ENCODE measurements around the gene LRG1. TPM values are rescaled to one million over a fixed set of nuclear protein-coding genes. Genes with fewer than 3 reads are reported as not detected.

LRG1 gene
- total and polyA plus RNA-seq, 2 of the 13 experiments (the other 11 are each of a cell fraction or from before 2014, with no cell fraction given): 12.0 to 39.3 TPM

DNA sequence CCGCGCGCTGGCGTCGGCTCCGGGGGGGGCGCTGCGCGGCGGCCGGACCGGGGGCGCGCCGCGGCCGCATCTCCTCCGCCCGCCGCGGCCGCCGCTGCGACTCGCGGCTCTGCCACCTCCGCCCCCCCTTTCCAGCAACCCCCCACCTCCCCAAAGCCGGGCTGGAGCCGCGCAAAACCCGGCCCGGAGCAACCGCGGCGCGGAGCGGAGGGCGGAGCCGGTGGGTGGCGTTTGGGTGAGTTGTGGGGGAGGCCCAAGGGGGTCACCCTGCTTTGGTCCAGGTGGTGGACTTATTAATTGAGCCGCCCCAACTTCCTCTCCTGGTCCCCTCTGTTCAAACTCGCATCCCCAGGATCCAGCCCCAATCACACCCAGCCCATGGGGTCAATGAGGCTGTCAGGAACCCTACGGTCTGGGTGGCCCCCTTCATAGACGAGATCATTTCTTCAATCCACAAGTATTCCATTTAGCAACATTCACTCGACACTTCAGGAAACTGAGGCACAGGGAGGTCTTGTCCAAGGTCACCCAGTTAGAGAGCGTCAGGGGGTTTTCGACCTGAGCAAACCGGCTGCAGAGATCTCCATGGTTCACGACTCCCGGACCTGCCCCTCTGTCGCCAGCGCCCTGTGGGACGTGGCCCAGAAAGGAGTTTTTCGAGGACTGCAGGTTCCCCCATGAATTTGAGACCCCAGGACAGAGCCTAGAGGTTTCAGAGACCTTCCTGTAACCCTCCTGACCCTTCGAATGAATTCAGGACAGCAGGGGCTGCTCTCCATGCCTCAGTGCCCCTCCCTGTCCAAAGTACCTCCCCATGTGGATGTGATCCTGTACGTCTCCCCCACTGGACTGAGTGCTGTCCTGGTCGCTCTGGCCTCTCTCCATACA lies 42.1 kb upstream of the LRG1 start (continued):
- TF ChIP-seq, protein P1, sequence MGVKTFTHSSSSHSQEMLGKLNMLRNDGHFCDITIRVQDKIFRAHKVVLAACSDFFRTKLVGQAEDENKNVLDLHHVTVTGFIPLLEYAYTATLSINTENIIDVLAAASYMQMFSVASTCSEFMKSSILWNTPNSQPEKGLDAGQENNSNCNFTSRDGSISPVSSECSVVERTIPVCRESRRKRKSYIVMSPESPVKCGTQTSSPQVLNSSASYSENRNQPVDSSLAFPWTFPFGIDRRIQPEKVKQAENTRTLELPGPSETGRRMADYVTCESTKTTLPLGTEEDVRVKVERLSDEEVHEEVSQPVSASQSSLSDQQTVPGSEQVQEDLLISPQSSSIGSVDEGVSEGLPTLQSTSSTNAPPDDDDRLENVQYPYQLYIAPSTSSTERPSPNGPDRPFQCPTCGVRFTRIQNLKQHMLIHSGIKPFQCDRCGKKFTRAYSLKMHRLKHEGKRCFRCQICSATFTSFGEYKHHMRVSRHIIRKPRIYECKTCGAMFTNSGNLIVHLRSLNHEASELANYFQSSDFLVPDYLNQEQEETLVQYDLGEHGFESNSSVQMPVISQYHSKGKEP (CRISPR knock-in tag; IDR thresholded peaks at IDR 0.05): no peak
- TF ChIP-seq ZNF543 (CRISPR knock-in tag; IDR thresholded peaks at IDR 0.05) (0 out of 2 replicates have a peak, but pooled peaks have one; percentile 39), RXRB (CRISPR knock-in tag; IDR thresholded peaks at IDR 0.05; ENCODE audit: borderline replicate concordance) (peak; percentile 43; the same call in 1 of the 2 replicates), GABPA (IDR thresholded peaks at IDR 0.05; ENCODE audit: low read depth, low read length) (no peak), GABPA (CRISPR knock-in tag; IDR thresholded peaks at IDR 0.05; ENCODE audit: low read depth) (no peak), ZNF557 (CRISPR knock-in tag; IDR thresholded peaks at IDR 0.05) (0 out of 2 replicates have a peak, but pooled peaks have one; percentile 27), KLF12 (CRISPR knock-in tag; IDR thresholded peaks at IDR 0.05; ENCODE audit: borderline replicate concordance) (0 out of 2 replicates have a peak, but pooled peaks have one; percentile 32), GABPB1 (CRISPR knock-in tag; IDR thresholded peaks at IDR 0.05) (peak; percentile 44; the same call in 1 of the 2 replicates), CC2D1A (CRISPR knock-in tag; IDR thresholded peaks at IDR 0.05) (no peak), PATZ1 (CRISPR knock-in tag; IDR thresholded peaks at IDR 0.05) (peak; percentile 97), ZNF263 (CRISPR knock-in tag; IDR thresholded peaks at IDR 0.05) (peak; percentile 51; the same call in 1 of the 2 replicates), RAD21 (CRISPR knock-in tag; IDR thresholded peaks at IDR 0.05) (0 out of 2 replicates have a peak, but pooled peaks have one; percentile 16), ZNF264 (CRISPR knock-in tag; IDR thresholded peaks at IDR 0.05) (no peak), ZNF740 (CRISPR knock-in tag; IDR thresholded peaks at IDR 0.05) (peak; percentile 59), ZFP90 (CRISPR knock-in tag; IDR thresholded peaks at IDR 0.05; ENCODE audit: borderline replicate concordance) (peak; percentile 69; the same call in 1 of the 2 replicates), ZKSCAN8 (CRISPR knock-in tag; IDR thresholded peaks at IDR 0.05; ENCODE audit: borderline replicate concordance) (peak; percentile 43; the same call in 1 of the 2 replicates), PHF21A (CRISPR knock-in tag; IDR thresholded peaks at IDR 0.05) (peak; percentile 30; the same call in 1 of the 2 replicates), BORCS8-MEF2B (CRISPR knock-in tag; IDR thresholded peaks at IDR 0.05) (no peak), ZSCAN31 (CRISPR knock-in tag; IDR thresholded peaks at IDR 0.05; ENCODE audit: low read depth) (no peak), ZNF768 (CRISPR knock-in tag; IDR thresholded peaks at IDR 0.05) (peak; percentile 61; the same call in 1 of the 2 replicates), ZNF710 (CRISPR knock-in tag; IDR thresholded peaks at IDR 0.05; ENCODE audit: borderline replicate concordance) (no peak; the same call in 1 of the 2 replicates)
